Suppressor macrophage treated with lipopolysaccharide for 1 hour (primary cell): Measurements from ENCODE around the gene CLEC18C.
"Not testable (repeated sequence)": the region's sequence is repeated elsewhere in the genome, so short reads cannot be mapped to it uniquely, and the experiment has no call there.

Source experiments
- DNase-seq, 3 donors: peaks; one replicate each; pipeline ENCODE4 v3.0.0-alpha.2; 2020 to 2022

The CLEC18C gene

DNA sequence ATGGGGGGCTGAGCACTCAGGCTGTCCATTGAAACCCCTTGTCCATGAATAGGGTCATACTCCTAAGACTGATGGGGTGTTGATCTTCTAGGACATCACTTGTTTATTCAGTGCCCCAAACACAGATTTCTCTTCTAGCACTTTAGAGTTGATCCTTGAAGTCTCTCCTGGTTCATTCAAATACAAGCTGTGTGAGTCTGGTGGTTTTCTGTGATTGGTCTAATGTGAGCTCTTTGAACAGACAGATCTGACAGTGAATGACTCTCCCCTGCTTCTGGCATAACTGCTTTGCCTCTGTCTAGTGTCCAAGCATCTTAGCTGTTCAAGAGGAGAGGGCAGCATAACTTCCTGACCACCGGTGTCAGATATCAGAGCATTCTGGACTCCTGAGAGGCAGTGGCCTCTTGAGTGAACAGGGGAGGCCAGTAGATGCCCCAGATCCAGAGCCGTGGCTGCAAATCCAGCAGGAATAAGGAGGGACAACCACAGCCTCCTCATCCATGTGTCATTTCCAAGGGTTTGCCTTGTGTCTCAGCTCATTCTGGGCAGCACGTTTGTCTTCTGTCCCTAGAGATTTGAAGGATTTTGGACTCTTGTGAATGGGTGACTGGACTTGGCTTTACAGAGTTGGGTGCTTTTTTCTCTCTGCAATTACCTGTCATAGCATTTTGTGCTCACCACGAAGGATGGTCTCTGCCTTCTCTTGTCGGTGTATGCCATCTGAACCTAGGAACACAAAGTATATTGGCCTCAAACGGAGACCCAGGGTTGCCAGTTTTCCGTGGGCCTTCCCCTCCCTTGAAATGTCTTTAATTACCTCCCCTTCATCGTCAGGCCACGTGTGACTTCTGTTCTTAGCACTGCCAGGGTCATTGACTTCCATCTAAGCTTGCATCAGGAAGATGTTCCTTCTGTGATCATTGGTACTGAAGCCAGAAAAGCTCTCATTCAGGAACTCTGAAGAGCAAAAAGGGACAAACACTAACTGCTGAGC, 13.9 kb upstream of the CLEC18C start:
- DNase-seq: no peak

- DNase-seq: no peak
Observed at GRCh38 chr16:70160388-70160787, 13.2 kb upstream of the CLEC18C start.

DNA sequence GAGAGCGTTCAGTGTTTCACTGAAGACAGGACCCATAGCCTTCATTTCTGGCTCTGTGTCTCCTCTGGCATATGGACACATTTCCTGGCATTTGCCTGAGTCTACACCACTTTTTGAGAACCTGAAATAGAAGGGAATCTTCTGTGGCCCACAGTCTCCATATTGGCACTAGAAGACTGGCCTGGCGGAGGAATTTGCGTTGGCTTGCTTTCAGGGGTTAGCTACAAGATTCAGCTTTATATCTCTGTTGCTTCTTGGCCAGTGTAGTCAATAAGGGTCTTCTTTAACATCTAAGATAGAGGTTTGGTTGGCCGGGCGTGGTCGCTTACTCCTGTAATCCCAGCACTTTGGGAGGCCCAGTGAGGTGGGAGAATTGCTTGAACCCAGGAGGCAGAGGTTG, 12.8 kb upstream of the CLEC18C start:
- no peak for DNase-seq

DNA sequence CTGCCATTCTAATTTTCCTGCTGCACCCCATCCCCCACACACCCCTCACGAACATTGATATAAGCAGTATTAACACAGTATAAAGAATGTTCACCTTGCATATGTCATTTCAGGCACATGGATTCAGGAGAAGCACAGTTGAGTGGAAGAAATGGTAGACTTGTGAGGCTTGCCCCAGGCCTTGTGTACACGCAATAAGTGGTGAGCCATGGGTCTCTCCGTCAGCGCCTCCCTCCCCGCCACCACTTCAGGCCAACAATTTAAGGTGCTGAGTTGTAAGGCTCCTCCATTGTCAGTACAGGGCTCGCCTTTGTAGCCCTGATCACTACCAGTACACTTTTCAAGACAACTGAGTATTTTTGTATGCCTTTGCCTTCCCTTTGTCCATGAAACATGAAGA, 12.2 kb upstream of the CLEC18C start:
- no peak for DNase-seq

DNA sequence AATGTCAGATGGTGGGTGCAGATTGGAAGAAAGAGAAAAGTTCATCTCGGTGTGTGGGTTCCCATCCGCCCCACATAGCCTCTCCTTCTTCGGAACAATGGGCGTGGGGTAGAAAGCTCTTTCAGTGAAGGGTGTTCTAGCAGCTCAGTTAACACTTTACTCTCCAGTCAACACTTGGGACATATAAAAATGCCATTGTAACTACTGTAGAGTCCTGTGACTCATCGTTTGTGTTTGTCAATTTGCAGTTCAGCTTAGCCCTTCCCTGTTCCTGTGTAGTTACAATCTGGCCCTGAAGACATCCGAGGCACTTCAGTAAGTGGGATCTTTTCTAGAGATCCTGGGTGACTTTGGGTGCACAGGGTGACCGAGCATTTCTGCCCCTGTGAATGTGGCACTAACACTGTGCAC, 11.5 kb upstream of the CLEC18C start:
- DNase-seq: no peak

GRCh38 chr16:70163596-70163995, 10.0 kb upstream of the CLEC18C start:
- no peak for DNase-seq

DNA sequence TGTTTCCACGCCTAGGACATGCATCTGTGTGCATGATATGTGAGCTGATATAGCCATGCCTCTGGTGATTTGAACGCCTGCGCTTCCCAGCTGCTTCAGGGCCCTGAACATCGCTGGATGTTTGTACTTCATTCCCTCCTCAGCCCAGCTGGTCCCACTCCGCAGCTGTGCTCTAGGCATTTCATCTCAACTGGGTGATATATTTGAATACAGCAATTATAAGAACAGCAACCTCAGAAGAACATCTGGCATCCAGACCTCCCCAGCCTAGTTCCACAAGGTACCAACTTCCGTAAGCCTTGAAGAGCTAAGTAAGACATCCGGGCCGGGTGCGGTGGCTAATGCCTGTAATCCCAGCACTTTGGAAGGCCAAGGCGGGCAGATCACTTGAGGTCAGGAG, 6.9 kb upstream of the CLEC18C start:
- DNase-seq: not testable (repeated sequence)

DNA sequence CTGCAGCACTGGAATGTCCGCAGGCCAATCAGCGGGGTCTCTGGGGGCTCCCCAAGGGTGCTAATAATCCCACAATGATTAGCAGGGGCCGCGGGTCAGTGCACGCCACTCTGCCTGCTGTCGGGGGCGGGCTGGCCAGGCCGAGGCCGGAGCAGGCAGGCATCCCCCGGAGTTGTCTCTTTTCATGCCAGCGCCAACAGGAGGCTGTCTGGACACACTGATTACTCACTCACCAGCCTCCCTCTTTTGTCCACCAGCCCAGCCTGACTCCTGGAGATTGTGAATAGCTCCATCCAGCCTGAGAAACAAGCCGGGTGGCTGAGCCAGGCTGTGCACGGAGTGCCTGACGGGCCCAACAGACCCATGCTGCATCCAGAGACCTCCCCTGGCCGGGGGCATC, 329 bp downstream of the CLEC18C start:
- DNase-seq: not testable (repeated sequence)

GRCh38 chr16:70174387-70174932, 873 bp downstream of the CLEC18C start:
- DNase-seq: not testable (repeated sequence)

DNA sequence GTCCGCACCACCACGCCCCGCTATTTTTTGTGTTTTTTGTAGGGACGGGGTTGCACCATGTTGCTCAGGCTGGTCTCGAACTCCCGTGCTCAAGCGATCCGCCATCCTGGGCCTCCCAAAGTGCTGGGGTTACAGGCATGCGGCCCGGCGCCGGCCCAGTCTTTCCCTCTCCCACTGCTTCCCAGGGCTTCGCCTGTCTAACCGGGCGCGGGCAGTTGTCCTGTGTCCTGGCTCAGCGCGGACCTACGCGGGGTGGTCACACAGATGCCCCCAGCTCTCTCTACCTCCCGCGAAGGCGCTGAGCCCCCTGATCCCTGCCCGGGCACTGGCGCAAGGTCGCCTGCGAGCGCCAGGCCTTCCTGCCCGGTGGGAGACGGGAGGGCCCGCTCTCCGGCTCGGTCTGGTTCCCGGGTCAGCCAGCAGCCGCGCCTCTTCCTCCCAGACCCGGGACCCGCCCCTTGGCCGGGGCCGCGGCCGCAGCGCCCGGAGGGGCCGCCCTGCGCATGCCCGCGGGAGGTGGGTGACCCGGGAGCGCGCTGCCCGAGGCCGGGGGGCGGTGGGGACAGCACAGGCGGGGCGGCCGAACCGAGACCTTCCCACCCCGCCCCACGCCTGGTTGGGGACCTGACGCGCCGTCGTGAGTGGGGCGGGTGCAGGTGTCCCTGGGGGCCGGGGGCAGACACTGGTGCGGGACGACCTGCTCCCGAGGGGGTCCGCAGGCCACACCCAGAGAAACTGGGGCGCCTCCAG, 14.4 kb downstream of the CLEC18C start:
- DNase-seq: not testable (repeated sequence)

GRCh38 chr16:70188608-70188915, 15.0 kb downstream of the CLEC18C start:
- DNase-seq: peak in 1 of 3 donors; percentile 12

DNA sequence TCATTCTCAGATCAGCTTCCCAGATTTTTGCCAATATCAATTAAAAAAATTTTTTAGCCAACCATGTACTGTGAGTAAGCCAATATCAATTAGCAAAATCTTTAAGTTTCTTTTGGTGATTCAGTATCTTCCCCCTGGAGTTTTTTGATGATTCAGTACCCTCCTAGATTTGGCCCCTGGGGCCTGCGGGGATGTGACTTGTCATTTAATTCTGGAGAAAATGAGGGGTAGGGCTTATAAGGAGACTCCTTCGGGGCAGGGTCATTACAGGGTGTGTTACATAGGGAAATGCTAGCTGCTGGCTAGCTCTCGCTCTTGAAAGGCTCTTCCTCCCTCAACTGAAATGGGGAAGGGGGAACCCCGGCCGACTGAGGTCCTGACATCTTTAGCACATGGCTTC, 17.0 kb downstream of the CLEC18C start:
- DNase-seq: not testable (repeated sequence)

DNA sequence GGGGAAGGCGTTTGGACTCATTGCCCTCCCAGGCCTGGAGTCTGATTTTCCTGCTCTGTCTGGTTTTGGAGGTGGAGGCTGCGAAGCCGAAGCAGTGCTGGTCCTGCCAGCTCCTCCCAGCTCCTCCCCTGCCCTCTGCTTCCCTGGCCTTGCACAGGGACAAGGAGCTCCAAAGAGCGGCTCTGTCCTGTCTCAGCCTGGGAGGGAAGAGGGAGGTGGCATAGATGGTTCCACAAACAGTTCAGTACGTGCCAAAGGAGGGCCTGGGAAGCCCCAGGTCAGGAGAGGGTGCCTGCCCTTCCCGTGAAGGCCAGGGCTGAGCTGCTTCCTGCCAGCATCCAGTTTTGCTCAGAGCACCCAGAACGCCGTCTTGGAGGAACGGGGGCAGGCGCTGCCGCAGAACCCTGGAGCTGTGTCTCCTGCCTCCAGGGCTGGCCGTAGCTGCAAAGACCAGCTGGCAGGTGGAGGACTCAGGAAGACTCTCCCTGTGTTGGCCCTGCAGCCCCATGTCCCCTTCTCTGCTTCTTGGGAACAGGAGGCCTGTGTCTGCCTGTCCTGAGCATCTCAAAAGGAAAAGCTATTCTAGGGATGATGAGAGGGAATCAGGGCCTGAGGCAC, 23.2 kb downstream of the CLEC18C start:
- DNase-seq: not testable (repeated sequence)

GRCh38 chr16:70197611-70198010, 24.0 kb downstream of the CLEC18C start:
- DNase-seq: not testable (repeated sequence)

DNA sequence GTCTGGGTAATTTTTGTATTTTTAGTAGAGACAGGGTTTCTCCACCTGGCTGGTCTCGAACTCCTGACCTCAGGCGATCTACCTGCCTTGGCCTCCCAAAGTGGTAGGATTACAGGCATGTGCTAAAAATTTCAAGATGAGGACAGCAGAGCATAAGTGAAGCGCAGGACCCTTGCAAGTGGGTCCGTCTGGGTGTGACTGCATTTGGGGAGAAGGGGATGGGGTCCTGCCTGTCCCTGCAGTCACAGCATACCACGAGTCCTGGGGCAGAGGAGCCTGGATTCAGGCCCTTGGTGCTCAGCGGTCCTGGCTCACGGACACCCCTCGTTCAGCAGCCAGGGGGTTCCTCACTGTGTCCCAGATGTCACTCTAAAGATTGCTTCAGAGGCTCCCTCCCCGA, 24.6 kb downstream of the CLEC18C start:
- not testable (repeated sequence) for DNase-seq

GRCh38 chr16:70198666-70199065, 25.1 kb downstream of the CLEC18C start:
- not testable (repeated sequence) for DNase-seq

- DNase-seq: not testable (repeated sequence)
Observed at GRCh38 chr16:70199170-70199569, 25.6 kb downstream of the CLEC18C start.

DNA sequence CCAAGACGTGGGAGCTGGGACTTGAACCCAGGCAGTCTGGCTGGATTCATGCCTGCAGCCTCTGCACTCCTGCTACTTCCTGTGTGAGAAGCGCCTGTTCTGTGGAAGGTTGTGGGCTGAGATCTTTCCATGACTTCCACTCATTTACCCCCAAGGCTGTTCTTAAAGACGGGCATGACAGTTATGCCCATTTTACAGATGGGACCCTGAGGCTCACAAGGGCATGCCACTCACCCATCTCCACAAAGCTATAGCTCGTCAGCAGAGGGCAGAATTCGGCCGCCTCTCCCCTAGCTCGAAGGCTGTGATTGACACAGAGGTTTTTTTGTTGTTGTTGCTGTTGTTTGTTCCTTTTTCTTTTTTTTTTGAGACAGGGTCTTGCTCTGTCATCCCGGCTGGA, 26.5 kb downstream of the CLEC18C start:
- not testable (repeated sequence) for DNase-seq

- not testable (repeated sequence) for DNase-seq
Observed at GRCh38 chr16:70203508-70203907, 29.9 kb downstream of the CLEC18C start.

DNA sequence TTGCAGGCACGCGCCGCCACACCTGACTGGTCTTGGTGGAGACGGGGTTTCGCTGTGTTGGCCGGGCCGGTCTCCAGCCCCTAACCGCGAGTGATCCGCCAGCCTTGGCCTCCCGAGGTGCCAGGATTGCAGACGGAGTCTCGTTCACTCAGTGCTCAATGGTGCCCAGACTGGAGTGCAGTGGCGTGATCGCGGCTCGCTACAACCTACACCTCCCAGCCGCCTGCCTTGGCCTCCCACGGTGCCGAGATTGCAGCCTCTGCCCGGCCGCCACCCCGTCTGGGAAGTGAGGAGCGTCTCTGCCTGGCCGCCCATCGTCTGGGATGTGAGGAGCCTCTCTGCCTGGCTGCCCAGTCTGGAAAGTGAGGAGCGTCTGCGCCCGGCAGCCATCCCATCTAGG, 30.4 kb downstream of the CLEC18C start:
- not testable (repeated sequence) for DNase-seq

DNA sequence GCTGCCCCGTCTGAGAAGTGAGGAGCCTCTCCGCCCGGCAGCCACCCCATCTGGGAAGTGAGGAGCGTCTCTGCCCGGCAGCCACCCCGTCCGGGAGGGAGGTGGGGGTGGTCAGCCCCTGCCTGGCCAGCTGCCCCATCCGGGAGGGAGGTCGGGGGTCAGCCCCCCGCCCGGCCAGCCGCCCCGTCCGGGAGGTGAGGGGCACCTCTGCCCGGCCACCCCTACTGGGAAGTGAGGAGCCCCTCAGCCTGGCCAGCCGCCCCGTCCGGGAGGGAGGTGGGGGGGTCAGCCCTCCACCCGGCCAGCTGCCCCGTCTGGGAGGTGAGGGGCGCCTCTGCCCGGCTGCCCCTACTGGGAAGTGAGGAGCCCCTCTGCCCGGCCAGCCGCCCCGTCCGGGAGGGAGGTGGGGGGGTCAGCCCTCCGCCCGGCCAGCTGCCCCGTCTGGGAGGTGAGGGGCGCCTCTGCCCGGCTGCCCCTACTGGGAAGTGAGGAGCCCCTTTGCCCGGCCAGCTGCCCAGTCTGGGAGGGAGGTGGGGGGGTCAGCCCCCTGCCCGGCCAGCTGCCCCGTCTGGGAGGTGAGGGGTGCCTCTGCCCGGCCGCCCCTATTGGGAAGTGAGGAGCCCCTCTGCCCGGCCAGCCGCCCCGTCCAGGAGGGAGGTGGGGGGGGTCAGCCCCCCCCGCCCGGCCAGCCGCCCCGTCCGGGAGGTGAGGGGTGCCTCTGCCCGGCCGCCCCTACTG, 31.2 kb downstream of the CLEC18C start:
- not testable (repeated sequence) for DNase-seq

- DNase-seq: not testable (repeated sequence)
Observed at GRCh38 chr16:70206382-70206781, 32.8 kb downstream of the CLEC18C start.
